ENCODE results near the gene GCG.

DNA sequence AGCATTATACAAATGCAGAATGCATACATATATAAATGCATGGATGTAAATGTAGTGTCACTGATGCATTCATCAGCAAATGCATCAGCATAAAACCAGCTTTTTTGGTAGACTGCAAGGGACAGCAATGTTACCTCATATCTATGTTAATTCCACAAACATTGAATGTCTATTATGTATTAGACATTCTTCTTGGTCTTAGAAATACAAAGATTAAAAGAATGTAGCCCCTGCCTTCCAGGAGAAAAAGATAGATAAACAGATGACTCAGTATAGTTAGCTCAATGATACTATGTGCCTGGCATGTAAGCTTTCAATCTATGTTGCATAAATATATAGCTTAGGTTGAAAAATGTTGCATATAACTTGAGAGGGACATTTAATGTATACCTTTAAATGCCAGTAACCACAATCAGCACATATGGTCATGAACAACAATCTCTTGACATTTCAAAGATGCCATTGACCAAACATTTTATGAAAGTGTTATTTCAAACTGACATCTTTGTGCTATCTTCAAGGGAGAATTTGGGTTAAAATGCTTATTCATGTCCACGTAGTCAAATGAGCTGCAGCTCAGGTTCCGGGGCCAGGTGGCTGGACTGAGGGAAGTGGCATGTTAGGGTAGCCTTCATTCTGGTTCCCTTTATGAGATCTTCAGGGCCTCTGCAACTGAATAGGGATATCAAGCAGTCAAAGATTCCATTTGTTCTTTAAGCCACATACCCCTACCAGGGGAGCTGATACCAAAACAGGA lies 45.2 kb upstream of the GCG start:
- TF ChIP-seq, protein P1, sequence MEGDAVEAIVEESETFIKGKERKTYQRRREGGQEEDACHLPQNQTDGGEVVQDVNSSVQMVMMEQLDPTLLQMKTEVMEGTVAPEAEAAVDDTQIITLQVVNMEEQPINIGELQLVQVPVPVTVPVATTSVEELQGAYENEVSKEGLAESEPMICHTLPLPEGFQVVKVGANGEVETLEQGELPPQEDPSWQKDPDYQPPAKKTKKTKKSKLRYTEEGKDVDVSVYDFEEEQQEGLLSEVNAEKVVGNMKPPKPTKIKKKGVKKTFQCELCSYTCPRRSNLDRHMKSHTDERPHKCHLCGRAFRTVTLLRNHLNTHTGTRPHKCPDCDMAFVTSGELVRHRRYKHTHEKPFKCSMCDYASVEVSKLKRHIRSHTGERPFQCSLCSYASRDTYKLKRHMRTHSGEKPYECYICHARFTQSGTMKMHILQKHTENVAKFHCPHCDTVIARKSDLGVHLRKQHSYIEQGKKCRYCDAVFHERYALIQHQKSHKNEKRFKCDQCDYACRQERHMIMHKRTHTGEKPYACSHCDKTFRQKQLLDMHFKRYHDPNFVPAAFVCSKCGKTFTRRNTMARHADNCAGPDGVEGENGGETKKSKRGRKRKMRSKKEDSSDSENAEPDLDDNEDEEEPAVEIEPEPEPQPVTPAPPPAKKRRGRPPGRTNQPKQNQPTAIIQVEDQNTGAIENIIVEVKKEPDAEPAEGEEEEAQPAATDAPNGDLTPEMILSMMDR (IDR thresholded peaks at IDR 0.05): no peak
- TF ChIP-seq ZFX (IDR thresholded peaks at IDR 0.05; ENCODE audit: borderline replicate concordance): no peak
